ENCODE results near the gene SMC1B.

SMC1B gene

DNA sequence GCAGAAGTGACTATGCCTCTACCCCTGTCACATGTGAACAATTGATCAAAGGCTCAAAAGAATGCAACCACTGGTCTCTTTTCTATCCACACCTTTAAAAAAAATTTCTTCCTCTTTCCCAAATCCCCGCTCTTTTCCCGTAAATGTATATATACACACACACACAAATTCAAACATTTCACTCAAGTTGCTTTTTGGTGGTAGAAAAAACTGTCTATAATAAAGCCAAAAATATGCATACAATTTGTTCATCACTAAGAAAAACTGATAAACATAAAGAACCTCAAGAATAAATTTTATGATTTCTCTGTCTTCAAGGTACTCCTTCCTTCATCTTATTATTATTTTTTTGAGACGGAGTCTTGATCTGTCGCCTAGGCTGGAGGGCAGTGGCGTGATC is 5.6 kb downstream of the SMC1B start:
- TF ChIP-seq, protein P1, sequence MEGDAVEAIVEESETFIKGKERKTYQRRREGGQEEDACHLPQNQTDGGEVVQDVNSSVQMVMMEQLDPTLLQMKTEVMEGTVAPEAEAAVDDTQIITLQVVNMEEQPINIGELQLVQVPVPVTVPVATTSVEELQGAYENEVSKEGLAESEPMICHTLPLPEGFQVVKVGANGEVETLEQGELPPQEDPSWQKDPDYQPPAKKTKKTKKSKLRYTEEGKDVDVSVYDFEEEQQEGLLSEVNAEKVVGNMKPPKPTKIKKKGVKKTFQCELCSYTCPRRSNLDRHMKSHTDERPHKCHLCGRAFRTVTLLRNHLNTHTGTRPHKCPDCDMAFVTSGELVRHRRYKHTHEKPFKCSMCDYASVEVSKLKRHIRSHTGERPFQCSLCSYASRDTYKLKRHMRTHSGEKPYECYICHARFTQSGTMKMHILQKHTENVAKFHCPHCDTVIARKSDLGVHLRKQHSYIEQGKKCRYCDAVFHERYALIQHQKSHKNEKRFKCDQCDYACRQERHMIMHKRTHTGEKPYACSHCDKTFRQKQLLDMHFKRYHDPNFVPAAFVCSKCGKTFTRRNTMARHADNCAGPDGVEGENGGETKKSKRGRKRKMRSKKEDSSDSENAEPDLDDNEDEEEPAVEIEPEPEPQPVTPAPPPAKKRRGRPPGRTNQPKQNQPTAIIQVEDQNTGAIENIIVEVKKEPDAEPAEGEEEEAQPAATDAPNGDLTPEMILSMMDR (IDR thresholded peaks at IDR 0.05; ENCODE audit: low read depth, low read length, missing control alignments), result no peak
- DNase-seq (ENCODE audit: low read depth), result no peak
- in situ Hi-C loops (cut with HindIII; ENCODE audit: low sequenced_read_pairs), result no loop called here
- H3K4me3 ChIP-seq (ENCODE audit: low read depth, low read length), result no peak overlapping the region

DNA sequence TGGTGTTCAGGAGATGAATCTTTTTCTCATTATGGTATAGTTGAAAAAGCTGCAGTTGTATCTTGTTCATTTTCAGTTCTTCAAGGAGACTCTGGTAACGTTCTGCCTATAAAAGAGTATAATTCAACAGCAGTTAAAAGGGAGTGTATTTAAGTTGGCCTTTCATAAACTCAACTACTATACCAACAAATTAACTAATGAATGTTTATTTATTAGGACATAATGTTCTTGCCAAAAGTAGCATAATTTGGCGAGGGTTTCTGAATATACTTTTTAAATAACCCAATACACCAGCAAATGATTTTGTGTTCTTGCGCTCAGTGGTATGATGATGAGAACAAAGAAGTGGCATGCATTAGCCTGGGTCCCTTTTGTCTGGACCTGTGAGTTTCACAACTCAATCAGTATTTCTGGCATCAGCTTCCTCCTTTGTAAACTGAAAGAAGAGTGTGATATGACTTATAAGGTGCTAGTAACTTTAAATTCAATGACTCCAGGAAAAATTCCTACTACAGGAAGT is 10.9 kb downstream of the SMC1B start:
- TF ChIP-seq, protein P1 (IDR thresholded peaks at IDR 0.05; ENCODE audit: low read depth, low read length, missing control alignments), result no peak
- H3K4me3 ChIP-seq (ENCODE audit: low read depth, low read length), result no peak overlapping the region
- DNase-seq (ENCODE audit: low read depth), result no peak
- in situ Hi-C loops (cut with HindIII; ENCODE audit: low sequenced_read_pairs), result no loop called here

DNA sequence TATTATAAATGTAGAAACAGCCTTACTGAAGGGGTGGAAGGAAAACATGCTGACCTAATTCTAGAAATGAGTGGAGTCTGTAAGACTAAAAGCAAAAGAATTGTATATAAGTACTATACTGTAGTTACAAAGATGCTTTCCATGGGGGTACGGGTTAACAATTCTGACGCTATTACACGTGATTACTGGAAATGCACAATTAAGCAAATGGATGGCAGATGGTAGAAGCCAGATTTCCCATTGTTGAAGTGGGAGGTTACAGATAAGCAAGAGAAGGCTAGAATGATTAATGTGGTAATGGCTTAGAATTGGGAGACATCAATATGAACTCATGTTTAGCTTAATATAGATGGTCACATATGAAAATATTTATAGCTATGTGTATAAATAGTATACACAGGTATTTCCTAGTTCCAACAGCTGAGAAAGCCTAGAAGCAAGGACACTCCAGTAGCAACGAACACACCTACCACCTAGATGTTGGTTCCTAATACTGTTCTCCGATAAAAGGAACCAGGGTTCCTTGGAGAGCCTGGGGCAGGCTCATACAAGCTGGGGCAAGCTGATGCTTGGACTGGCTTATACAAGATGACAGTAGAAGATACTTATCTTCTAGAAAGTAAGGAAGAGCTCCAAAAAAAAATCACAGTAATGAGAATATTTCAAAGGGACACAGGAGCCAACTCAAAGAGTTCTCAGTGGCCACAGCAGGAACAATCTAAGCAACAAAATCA is 13.5 kb downstream of the SMC1B start:
- DNase-seq (ENCODE audit: low read depth), result no peak
- in situ Hi-C loops (cut with HindIII; ENCODE audit: low sequenced_read_pairs), result no loop called here
- TF ChIP-seq, protein P1 (IDR thresholded peaks at IDR 0.05; ENCODE audit: low read depth, low read length, missing control alignments), result no peak
- no peak overlapping the region for H3K4me3 ChIP-seq (ENCODE audit: low read depth, low read length)

DNA sequence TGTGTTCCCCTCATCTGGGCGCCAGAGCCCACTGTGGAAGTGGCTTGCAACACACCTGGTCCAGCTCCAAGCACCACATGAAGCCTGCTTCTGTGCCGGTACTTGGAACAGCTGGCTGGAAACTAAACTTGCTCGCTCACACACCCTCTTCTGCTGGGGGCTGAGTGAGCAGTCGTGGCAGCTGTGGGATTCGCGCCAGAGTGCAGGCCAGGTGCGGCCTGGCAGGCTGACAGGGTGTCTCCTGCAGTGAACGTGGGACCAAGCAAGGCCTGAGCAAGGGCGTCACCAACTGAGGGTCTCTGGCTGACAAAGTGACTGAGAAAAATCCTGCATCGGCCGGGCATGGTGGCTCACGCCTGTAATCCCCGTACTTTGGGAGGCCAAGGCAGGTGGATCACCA is 15.2 kb downstream of the SMC1B start:
- no peak for DNase-seq (ENCODE audit: low read depth)
- TF ChIP-seq, protein P1 (IDR thresholded peaks at IDR 0.05; ENCODE audit: low read depth, low read length, missing control alignments), result no peak
- no peak overlapping the region for H3K4me3 ChIP-seq (ENCODE audit: low read depth, low read length)
- in situ Hi-C loops (cut with HindIII; ENCODE audit: low sequenced_read_pairs), result no loop called here

DNA sequence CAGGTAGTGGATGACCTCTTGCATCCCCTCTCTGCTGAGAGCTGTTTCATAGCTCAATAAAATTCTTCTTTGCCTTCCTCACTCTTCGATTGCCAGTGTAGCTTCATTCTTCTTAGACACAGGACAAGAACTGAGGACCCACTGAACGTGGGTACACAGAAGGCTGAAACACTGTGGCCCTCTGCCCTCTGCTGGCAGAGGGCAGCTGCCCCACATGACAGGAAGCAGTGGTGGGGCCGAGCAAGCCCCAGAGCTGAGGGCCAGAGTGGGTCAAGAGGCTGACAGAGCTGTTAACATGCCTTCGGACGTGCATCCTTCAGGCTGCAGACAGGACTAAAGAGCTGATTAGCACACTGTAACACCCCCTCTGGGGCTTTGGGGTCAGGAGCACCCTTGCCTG is 15.6 kb downstream of the SMC1B start:
- no peak overlapping the region for H3K4me3 ChIP-seq (ENCODE audit: low read depth, low read length)
- in situ Hi-C loops (cut with HindIII; ENCODE audit: low sequenced_read_pairs), result no loop called here
- TF ChIP-seq, protein P1 (IDR thresholded peaks at IDR 0.05; ENCODE audit: low read depth, low read length, missing control alignments), result no peak
- no peak for DNase-seq (ENCODE audit: low read depth)

DNA sequence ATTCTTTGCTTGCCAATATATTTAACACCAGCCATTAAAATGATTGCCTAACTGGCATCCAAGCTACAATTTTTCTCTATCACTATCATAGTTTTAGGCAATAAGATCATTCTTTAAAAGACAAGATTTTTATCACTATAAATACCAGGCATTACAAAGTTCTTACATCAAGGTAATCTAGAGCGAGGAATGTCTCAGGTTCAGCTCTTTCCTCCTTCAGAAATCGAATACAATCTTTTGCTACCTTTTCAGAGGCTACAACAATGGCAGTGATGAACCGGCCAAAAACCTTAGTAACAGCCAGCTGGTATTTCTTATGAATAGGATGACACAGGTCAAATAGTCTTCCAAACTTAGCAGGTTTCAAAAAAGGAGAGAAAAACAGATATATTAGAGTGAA is 23.9 kb downstream of the SMC1B start:
- TF ChIP-seq, protein P1 (IDR thresholded peaks at IDR 0.05; ENCODE audit: low read depth, low read length, missing control alignments), result no peak
- no peak for DNase-seq (ENCODE audit: low read depth)
- in situ Hi-C loops (cut with HindIII; ENCODE audit: low sequenced_read_pairs), result no loop called here

More for the DNA sequence above, 23.9 kb downstream of the SMC1B start:
- H3K4me3 ChIP-seq (ENCODE audit: low read depth, low read length), result no peak overlapping the region

Measured in astrocyte of the cerebellum (primary cell).